GDM1 (cell line): ENCODE measurements around the gene THOP1.
"Not testable (repeated sequence)": the region's sequence is repeated elsewhere in the genome, so short reads cannot be mapped to it uniquely, and the experiment has no call there.

ENCODE experiments used
- DNase-seq: peaks from one replicate; lab custom pipeline; 2025; lab: John Stamatoyannopoulos, UW

Gene THOP1

DNA sequence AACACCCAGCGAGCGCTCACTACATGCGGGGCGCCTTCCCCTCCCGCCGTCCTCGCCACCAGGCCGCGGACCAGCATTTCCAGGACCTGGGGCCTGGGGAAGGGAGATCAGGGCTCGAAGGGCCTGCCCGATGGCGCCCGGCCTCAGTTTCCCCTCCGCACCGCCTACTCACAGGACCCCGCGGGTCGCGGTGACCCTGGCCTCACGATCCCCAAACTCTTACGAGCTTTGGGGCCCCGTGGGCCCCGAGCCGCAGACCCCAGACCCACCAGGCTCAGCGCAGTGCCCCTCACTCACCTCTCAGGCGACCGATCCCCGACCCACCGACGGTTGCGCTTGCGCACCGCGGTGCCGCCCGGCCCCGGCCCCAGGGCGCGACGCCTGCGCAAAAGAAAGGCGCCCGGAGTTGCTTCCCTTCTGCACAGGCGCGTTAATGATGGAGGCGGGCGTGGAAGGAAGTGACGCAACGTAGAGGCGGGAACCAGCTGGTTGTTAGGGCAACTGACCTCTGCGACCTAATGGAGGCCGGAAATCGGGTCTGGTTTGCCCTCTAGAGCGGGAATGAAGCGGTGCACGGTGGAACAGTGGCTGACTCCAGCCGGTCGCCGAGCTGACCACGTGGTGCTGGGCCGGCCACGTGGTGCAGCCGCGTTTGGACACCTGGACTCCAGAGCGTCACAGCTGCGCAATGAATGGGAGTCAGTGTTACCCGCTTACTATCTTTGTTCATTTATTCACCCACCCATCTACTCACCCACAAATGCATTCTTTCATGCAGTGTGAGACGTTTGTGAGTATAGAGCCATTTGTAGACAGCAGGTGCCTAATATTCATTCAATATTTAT is 2.1 kb upstream of the THOP1 start, which contains the start of gene SGTA:
TSS of gene SGTA (minus strand) at position 338 of the 845 bp plus-strand sequence. CDS start 14,205 bp downstream, outside the sequence.
- DNase-seq = peak; percentile 95

DNA sequence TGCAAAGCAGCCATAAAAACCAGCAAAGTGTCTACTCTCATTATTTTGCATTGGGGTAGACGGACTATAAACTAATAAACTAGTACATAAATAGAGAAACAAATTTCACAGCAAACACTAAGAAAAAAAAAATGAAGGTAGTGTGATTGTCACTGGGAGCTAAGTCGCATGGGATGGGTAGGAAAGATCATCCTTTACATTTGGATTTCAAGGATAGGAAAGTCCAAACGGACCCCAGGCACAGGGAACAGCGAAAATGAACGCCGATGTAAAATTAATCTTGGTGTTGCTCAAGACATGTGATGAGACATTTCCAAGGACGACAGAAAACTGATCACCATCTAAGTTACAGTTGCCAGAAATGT is 1.5 kb upstream of the THOP1 start:
- no peak for DNase-seq

DNA sequence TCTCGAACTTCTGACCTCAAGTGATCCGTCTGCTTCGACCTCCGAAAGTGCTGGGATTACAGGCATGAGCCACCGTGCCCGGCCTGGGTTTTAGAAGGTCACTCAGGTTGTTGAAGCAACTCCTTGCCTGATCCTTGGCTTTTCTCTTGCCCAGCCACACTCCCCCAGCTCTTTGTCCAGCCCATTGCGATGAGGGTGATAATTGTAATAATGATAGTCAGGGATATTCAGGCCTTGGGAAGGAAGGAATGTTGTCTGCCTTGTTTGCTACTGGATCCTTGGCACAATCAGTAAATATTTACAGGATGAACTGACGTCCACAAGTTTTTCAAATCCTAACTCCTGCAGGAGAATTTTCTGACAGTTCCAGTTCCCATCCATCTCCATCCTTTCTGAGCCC is 1.8 kb downstream of the THOP1 start:
- DNase-seq = no peak

DNA sequence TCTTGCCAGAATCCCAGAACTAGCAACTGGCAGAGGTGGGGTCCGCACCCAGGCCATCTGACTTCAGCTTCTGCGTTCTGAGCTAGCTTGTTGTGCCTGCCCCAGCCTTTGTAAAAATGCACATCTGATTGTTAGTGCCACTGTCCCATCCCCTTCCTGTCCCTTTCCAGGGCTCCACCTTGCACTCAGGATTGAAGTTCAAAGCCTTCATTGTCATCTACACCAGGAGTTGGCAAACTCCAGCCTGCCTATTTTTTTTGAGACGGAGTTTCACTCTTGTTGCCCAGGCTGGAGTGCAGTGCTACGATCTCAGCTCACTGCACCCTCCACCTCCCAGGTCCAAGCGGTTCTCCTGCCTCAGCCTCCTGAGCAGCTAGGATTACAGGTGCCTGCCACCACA is 2.9 kb downstream of the THOP1 start:
- DNase-seq = no peak

DNA sequence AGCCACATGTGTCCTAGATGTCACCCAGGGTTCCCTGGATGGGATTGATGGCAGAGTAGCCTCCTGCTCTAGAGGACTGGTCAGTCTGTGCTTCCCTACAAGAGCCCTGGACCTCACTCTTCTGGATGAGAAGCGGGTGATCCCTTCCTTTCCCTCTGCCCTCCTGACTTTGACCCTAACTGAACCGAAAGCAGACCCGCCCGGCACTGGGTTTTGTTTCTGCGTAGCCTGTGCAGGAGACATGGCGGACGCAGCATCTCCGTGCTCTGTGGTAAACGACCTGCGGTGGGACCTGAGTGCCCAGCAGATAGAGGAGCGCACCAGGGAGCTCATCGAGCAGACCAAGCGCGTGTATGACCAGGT is 4.9 kb downstream of the THOP1 start:
- no peak for DNase-seq

DNA sequence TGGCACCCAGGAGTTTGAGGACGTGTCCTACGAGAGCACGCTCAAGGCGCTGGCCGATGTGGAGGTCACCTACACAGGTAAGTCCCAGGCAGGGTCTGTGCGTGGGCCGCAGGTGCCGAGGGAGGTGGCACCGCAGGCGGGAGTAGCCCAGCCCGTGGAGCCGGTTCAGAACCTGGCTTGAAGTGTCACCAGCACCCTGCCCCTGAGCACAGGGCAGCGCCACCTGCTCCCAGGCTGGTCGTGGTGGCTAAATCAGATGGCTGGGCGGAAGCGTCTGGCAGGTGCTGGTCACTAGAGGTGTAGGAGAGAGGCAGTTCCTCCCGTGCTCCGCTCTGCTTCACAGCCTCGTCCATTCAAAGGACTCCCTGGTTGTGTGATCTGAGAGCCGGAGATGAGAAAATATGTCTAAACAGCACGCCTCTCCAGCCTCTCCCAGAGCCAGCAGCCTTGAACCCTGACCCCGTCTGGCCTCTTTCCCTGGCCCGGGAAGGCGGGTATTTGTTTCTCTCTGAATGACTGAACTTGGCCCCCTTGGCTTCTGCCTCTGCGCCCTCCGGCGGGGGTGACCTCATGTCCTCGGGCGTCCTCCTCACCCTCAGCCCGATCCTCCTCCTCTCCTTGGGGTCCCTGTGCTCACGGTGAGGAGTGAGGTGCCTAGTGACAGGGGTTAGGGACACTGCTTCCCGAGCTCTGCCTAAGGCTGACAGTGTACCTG is 5.4 kb downstream of the THOP1 start:
- DNase-seq = no peak

DNA sequence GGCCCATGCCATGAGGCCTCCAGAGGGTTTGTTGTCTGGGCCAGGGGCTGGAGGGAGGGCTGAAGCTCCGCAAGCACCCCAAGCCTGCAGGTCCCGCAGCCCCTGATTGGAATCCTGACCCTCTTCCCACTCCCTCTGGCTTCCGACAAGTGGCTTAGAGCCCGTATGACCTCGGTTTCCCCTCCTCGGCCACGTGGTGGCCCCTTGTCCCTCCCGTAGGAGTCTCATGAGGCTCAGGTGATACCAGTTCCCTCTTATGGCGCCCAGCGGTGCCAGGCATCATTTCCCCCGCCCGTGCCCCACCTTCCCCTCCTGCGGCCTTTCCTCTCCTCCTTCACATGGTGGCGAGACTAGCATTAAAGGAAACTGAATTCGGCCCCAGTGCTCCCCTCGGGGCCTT is 6.1 kb downstream of the THOP1 start:
- DNase-seq = no peak

DNA sequence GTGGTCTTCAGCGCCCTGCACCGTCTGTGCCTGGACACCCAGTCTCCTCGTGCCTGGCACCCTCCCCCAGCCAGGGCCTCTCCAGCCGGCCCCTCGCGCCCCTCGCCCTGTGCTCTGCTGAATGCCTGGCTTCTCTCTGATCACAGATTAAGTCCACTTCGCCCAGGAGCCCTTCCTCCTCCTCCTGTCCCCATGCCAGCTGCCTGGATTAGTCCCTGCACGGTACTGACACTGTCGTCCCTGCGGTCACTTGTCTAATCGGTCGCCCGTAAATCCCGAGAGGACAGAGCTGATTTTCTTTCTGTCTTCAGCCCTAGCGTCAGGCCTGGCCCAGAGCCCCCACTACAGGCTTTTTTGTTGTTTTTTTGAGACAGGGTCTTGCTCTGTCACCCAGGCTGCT is 6.6 kb downstream of the THOP1 start:
- DNase-seq = no peak

DNA sequence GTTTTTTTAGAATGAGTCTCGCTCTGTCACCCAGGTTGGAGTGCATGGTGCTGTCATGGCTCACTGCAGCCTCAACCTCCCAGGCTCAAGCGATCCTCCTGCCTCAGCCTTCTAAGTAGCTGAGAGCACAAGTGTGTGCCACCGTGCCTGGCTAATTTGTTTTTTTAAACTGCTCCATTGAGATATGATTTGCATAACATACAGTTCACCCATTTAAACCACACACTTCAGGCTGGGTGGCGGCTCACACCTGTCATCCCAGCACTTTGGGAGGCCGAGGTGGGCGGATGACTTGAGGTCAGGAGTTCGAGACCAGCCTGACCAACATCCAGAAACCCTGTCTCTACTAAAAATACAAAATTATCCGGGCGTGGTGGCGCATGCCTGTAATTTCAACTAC is 7.4 kb downstream of the THOP1 start:
- DNase-seq = not testable (repeated sequence)

DNA sequence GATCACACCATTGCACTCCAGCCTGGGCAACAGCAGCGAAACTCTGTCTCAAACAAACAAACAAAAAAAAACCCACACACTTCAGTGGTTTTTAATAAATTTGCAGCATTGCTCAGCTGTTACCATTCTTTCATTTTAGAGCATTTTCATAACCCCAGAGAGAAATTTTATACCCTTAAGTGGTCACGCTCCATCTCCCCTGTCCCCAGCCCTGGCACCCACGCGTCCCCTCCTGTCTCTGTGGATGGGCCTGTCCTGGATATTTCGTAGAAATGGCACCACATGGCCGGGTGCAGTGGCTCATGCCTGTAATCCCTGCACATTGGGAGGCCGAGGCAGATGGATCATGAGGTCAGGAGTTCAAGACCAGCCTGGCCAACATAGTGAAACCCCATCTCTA is 7.8 kb downstream of the THOP1 start:
- DNase-seq = no peak

DNA sequence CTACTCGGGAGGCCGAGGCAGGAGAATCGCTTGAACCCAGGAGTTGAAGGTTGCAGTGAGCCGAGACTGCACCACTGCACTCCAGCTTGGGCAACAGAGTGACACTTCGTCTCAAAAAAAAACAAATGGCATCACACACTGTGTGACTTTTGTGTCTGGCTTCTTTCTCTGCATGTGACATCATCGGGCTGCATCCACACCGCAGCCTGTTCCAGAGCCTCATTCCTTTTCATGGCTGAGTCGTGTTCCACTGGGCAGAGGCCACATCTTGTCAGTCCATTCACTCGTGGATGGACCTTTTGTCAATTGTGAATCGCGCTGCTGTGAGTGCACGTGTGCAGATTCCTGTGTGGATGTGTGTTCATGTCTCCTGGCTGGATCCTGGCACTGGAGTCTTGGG is 8.3 kb downstream of the THOP1 start:
- DNase-seq = no peak

DNA sequence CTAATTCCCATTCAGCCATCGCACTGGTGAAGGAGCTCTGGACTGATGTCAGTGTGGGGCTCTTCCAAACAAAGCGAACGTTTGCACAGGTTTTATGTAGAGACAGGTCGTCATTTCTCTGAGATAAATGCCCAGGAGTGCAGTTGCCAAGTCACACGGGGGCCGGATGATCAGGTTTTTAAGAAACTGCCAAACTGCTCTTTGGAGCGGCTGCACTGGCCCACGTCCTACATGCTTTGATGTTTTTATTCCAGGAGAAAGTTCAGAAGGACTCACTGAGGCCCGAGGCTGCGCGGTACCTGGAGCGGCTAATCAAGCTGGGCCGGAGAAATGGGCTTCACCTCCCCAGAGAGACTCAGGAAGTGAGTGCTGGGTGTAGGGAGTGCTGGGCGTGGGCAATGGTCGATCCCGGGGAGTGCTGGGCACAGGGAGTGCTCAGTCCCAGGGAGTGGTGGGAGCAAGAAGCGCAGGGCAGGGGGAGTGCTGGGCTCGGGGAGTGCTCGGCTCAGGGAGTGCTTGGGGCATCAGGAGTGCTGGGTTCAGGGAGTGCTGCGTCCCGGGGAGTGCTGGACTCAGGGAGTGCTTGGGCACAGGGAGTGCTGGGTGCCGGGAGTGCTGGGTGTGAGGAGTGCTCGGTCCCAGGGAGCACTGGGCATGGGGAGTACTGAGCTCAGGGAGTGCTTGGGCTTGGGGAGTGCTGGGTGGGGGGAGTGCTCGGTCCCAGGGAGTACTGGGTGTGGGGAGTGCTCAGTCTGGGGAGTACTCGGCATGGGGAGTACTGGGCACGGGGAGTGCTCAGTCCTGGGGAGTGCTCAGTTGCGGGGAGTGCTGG is 10.7 kb downstream of the THOP1 start:
- no peak for DNase-seq

DNA sequence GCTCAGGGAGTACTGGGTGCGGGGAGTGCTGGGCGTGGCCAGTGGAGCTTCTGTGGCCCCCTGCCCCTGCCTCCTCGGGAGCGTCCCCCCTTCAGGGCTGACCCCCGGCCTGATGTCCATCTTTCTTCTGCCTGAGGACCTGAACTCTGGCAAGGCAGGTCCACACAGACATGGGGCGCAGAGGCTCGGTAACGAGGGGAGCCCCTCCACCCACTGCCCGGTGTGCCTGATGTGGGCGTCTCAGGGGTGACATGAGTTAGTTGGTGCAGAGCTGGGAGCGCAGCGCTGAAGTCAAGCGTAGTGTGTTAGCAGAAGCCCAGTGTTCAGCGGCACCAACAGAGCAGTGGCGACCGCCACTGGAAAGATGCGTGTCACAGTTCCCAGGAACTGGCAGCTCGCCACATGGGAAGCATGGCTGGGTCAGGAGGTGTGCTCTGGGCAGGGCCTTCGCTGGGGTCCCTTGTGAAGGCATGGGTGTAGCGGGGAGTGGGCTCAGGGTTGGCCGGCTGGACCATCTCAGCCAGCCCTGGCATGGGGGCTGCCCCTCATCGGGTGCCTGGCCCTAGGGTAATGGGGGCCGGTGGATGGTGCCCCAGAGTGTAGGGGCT is 11.5 kb downstream of the THOP1 start:
- no peak for DNase-seq

DNA sequence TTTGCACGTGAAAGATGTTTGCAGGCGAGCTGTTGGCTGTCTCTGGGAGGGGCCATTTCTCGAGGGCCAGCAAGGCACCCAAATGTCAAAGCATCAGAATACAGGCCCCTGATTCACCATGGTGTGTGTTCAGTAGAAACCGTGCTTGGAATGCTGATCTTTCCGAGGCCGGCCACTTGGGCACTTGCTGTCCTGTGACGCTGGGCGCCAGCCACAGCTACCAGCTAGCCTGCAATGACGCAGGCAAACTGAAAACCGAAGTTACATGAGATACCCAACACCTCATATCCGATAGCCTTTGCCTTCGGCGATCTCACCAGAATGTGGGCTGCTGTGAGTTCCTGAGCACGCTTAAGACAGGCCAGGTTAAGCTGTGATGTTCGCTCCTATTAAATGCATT is 12.0 kb downstream of the THOP1 start:
- DNase-seq = no peak

DNA sequence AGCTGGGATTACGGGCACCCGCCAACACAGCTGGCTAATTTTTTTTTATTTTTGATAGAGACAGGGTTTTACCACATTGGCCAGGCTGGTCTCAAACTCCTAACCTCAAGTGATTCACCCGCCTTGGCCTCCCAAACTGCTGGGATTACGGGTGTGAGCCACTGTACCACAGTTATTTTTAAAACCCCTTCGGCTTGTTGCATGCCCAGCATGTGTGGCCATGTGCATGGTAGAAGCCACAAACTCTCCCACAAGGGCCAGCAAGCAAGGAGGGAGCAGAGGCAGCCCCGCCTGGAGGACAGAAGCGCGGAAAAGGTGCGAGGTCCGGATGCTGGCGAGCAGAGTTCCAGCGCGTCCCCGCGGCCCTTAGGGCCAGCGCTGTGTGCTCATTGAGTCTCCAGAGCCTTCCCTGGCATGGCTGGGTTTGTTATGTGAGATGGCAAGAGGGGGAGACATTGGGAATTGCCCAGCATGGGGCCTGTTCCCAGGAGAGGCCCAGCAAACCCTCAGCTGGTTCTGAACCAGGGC is 12.9 kb downstream of the THOP1 start:
- DNase-seq = no peak

DNA sequence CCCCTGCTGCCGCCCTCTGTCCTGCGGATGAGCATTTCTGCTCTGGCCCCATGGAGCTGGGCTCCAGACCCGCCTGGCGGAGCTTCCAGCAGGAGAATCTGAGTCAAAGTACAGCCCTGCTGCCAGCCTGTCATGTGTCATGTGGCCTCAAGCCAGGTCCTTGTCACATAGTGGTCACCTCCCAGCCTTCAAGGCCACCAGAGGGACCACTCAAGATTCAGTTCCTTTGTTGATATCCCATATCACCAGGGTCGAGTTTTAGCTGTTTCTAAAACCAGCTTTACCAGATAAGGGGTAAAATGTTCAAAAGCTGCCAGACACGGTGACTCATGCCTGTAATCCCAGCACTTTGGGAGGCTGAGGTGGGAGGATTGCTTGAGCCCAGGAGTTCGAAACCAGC is 13.4 kb downstream of the THOP1 start:
- no peak for DNase-seq

DNA sequence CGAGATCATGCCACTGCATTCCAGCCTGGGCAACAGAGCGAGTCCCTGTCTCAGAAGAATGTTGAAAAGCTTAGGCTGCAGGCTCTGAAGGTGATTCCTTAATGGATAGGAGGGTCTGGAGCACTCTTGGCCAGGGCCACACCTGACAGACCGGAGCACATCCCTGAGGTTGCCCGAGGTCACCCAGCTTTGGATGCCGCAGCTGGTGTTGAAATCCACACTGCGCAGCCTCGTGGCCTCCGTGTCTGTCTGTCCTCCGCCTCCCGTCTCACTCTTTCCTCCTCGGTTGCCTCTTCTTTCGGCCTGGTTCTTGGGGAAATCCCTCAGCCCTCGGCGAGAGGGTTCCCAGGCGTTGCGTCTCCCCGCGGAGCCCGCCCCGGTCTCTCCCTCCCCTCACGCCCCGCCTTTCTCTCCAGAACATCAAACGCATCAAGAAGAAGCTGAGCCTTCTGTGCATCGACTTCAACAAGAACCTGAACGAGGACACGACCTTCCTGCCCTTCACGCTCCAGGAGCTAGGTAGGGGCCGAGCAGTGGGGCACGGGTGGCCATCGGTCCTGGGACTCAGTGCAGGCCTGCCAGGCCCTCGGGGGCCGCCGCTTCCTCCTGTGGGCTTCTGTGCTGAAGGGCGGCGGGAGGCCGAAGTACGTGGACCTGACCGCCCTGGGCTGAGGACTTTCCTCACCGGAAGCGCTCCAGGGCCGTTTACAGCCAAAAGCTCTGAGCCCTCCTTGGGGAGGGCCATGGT is 14.1 kb downstream of the THOP1 start:
- DNase-seq = no peak

DNA sequence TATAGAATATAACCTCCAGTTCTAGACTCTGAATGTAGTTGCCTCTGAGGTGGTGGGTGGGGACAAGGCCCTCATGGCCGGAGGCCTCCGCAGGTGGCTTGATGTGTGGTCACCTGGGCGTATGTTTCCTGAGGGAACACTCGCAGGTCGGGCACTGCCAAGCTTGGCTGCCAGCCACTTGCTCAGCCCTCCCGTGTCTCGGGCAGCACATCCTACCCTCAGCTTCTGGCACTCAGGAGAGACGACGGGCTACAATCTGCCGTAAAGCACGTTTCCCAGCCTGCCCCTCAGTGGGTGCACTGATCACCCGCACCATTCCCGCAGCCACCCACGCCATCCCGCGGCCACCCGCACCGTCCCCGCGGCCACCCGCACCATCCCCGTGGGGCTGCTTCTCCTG is 15.2 kb downstream of the THOP1 start:
- DNase-seq = no peak

DNA sequence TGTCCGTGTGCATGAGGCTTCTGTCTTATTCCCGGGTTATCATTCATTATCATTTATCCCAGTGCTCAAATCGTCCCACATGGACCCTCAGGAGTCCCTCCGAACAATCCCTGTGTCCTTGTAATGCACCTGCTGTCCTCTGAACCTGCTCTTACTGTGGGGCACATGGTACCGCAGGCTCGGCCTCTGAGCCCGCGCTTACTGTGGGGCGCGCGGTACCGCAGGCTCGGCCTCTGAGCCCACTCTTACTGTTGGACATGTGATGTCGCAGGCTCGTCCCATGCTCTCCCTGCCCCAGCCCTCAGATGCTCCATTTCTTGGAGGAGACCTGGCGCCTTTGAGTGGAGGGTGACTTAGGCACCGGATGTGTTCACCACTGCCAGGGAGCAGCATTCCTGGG is 17.5 kb downstream of the THOP1 start:
- no peak for DNase-seq

DNA sequence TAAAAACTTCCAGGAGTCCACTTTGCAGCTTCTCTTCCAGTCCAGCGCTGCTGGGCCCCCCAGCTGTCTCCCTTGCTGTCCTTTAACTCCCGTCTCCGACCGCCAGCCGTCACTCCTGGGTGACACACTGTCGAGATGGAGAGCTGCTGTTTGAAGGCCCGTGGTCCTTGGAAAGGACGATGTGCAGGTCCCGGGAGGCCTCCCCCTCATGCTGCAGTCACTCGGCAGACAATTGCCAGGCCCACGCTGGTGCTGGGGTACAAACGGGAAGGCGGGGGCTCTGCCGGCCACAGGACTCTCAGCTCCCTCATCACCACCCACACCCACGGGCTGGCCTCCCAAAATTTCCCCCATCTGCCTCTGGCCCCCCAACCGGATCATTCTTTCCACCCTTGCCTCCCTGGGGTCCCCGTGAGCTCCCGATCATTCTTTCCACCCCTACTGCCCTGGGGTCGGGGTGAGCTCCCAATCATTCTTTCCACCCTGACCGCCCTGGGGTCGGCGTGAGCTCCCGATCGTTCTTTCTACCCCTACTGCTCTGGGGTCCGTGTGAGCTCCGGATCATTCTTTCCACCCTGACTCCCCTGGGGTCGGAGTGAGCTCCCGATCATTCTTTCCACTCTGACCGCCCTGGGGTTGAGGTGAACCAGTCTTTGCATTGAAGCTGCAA is 18.3 kb downstream of the THOP1 start:
- DNase-seq = no peak
